GM23338 (cell line): ENCODE results near the gene CCNY. TPM values are rescaled to one million over a fixed set of nuclear protein-coding genes. Genes with fewer than 3 reads are reported as not detected.

ENCODE experiments used
- ATAC-seq: fragments of 200-7000 bp; cut with Tn5 transposase; 3 replicates; pipeline ENCODE4 v1.9.1; 2020
- DNase-seq: peaks from one replicate; pipeline ENCODE4 v3.0.0-alpha.2; 2015; ENCODE audit warnings: low spot score
- H2AFZ ChIP-seq: fragments of 200-600 bp; sonication (generic); 2 replicates; pipeline ENCODE4 v1.8.0; 2016; ENCODE audit warnings: antibody characterized with exemption, mild to moderate bottlenecking, moderate library complexity
- H3F3A ChIP-seq: fragments of 200-600 bp; sonication (generic); replicated peaks from 2 replicates; pipeline ENCODE4 v1.8.0; 2017; ENCODE audit warnings: antibody characterized with exemption, mixed run types, low read depth
- H3K27ac ChIP-seq: fragments of 200-600 bp; sonication (generic); 2 replicates; pipeline ENCODE4 v1.6.1; 2016; ENCODE audit warnings: low read depth
- H3K27me3 ChIP-seq: fragments of 200-600 bp; sonication (generic); 2 replicates; pipeline ENCODE4 v1.8.0; 2016; ENCODE audit warnings: mild to moderate bottlenecking, mixed run types, moderate library complexity; ENCODE audit not compliant: insufficient read depth
- H3K36me3 ChIP-seq: fragments of 200-600 bp; sonication (generic); 2 replicates; pipeline ENCODE4 v1.8.0; 2016; ENCODE audit warnings: mild to moderate bottlenecking; ENCODE audit not compliant: insufficient read depth
- H3K4me1 ChIP-seq: fragments of 200-600 bp; sonication (generic); 2 replicates; pipeline ENCODE4 v1.8.0; 2016; ENCODE audit warnings: mild to moderate bottlenecking, moderate library complexity; ENCODE audit not compliant: insufficient read depth
- H3K4me2 ChIP-seq: fragments of 200-600 bp; sonication (generic); 2 replicates; pipeline ENCODE4 v1.7.1; 2017; ENCODE audit warnings: mixed run types
- H3K4me3 ChIP-seq: fragments of 200-600 bp; sonication (generic); 2 replicates; pipeline ENCODE4 v1.6.1; 2016; ENCODE audit warnings: mixed run types
- H3K79me2 ChIP-seq: fragments of 200-600 bp; sonication (generic); replicated peaks from 2 replicates; pipeline ENCODE4 v1.8.0; 2017; ENCODE audit warnings: mild to moderate bottlenecking; ENCODE audit not compliant: insufficient read depth
- H3K9me2 ChIP-seq: fragments of 200-600 bp; sonication (generic); 2 replicates; pipeline ENCODE4 v1.8.0; 2017; ENCODE audit not compliant: insufficient read depth
- H4K20me1 ChIP-seq: fragments of 200-600 bp; sonication (generic); replicated peaks from 2 replicates; pipeline ENCODE4 v1.8.0; 2017; ENCODE audit warnings: mild to moderate bottlenecking; ENCODE audit not compliant: insufficient read depth
- H3K27ac Mint-ChIP-seq: 2 replicates; pipeline ENCODE4 v1.8.0; 2020; ENCODE audit warnings: inconsistent platforms, mild to moderate bottlenecking, moderate library complexity, mixed read lengths
- H3K27me3 Mint-ChIP-seq: 3 replicates; pipeline ENCODE4 v1.8.0; 2022; ENCODE audit warnings: low read depth, mild to moderate bottlenecking, moderate library complexity, mixed read lengths, inconsistent platforms; ENCODE audit not compliant: insufficient read depth, poor library complexity
- H3K36me3 Mint-ChIP-seq: 3 replicates; pipeline ENCODE4 v1.8.0; 2021; ENCODE audit warnings: low read depth, mild to moderate bottlenecking, inconsistent platforms, moderate library complexity, mixed read lengths
- H3K4me1 Mint-ChIP-seq: 3 replicates; pipeline ENCODE4 v1.8.0; 2020; ENCODE audit warnings: mild to moderate bottlenecking, inconsistent platforms, mixed read lengths
- H3K4me3 Mint-ChIP-seq: 3 replicates; pipeline ENCODE4 v1.8.0; 2021; ENCODE audit warnings: moderate library complexity, mild to moderate bottlenecking, inconsistent platforms, mixed read lengths
- H3K9me3 Mint-ChIP-seq: 3 replicates; pipeline ENCODE4 v1.8.0; 2020; ENCODE audit warnings: moderate library complexity, mild to moderate bottlenecking, inconsistent platforms, mixed read lengths
- CREB1 ChIP-seq: fragments of 250-450 bp; sonication (Bioruptor Pico); IDR thresholded peaks from 2 replicates; pipeline ENCODE4 v1.5.0; 2020; ENCODE audit warnings: low read depth, mild to moderate bottlenecking, moderate library complexity
- ETS1 ChIP-seq: IDR thresholded peaks from 2 replicates; pipeline ENCODE4 v1.6.1; 2016; ENCODE audit warnings: antibody characterized with exemption
- EZH2 ChIP-seq: fragments of 200-600 bp; sonication (generic); IDR thresholded peaks from one replicate; pipeline ENCODE4 v1.8.0; 2017; ENCODE audit warnings: antibody characterized with exemption, mild to moderate bottlenecking, low read depth; ENCODE audit not compliant: unreplicated experiment
- EZH2phosphoT487 ChIP-seq: fragments of 200-600 bp; sonication (generic); IDR thresholded peaks from one replicate; pipeline ENCODE4 v1.8.1; 2018; ENCODE audit warnings: antibody characterized with exemption; ENCODE audit not compliant: unreplicated experiment
- NANOG ChIP-seq: IDR thresholded peaks from 2 replicates; pipeline ENCODE4 v1.6.1; 2016; ENCODE audit warnings: antibody characterized with exemption, borderline replicate concordance
- POLR2AphosphoS5 ChIP-seq: IDR thresholded peaks from 2 replicates; pipeline ENCODE4 v1.6.1; 2016; ENCODE audit warnings: antibody characterized with exemption, low read depth
- REST ChIP-seq: IDR thresholded peaks from one replicate; pipeline ENCODE4 v1.6.1; 2018; ENCODE audit warnings: antibody characterized with exemption; ENCODE audit not compliant: unreplicated experiment
- STAT1 ChIP-seq: IDR thresholded peaks from one replicate; pipeline ENCODE4 v1.6.1; 2016; ENCODE audit warnings: antibody characterized with exemption; ENCODE audit not compliant: unreplicated experiment
- ZNF114 ChIP-seq: fragments of 250-450 bp; sonication (Bioruptor Pico); IDR thresholded peaks from 2 replicates; pipeline ENCODE4 v1.5.0; 2020; ENCODE audit warnings: mild to moderate bottlenecking, moderate library complexity
- ZNF331 ChIP-seq: fragments of 250-450 bp; sonication (Bioruptor Pico); IDR thresholded peaks from 2 replicates; pipeline ENCODE4 v1.5.0; 2020; ENCODE audit warnings: low read depth, mild to moderate bottlenecking, moderate library complexity
- polyA plus RNA-seq: library from polyadenylated mRNA; unstranded; fragments of >200 nt; fragmentation: Nextera tagmentation; extraction: Ambion mirVana; gene quantifications from 2 replicates; pipeline ENCODE4 v1.2.1, GENCODE V29; 2016
- total RNA-seq: library from RNA; depleted of rRNA; stranded (reverse); fragments of >200 nt; shearing (Covaris generic); gene quantifications from 2 replicates; pipeline ENCODE4 v1.2.3, GENCODE V29; 2014
- TF ChIP-seq, protein P1 (sequence below): fragments of 250-450 bp; sonication (Bioruptor Pico); IDR thresholded peaks from 2 replicates; pipeline ENCODE4 v1.5.0; 2020; ENCODE audit warnings: mild to moderate bottlenecking, moderate library complexity
- TF ChIP-seq, protein P2 (sequence below), 2 experiments: fragments of 200-600 bp in 1 of 2; sonication (generic) in 1 of 2; conservative IDR thresholded peaks; 2 replicates each; pipeline versions ENCODE4 v1.5.1 to v1.6.1; 2016 to 2017; ENCODE audit warnings: antibody characterized with exemption in 2 of 2, low read depth in 2 of 2, mild to moderate bottlenecking in 2 of 2, moderate library complexity in 1 of 2

The CCNY gene
- total and polyA plus RNA-seq, 2 experiments from 2014 or later: 14.2 to 29.0 TPM

DNA sequence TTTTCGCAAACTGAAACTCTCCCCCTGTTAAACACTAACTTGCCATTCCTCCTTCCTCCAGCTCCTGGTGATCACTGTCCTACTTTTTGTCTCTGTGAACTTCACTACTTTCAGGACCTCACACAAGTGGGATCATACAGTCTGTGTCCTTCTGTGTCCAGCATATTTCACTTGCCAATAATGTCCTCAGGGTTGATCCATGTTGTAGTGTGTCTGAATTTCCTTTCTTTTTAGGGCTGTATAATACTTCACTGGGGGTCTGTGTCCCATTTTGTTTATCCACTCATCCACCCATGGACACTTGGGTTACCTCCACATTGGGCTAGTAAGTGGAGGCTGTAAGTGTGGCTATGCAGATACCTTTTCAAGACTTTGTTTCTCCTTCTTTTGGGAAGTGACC is 226.1 kb downstream of the CCNY start (continued):
- TF ChIP-seq, protein P1, sequence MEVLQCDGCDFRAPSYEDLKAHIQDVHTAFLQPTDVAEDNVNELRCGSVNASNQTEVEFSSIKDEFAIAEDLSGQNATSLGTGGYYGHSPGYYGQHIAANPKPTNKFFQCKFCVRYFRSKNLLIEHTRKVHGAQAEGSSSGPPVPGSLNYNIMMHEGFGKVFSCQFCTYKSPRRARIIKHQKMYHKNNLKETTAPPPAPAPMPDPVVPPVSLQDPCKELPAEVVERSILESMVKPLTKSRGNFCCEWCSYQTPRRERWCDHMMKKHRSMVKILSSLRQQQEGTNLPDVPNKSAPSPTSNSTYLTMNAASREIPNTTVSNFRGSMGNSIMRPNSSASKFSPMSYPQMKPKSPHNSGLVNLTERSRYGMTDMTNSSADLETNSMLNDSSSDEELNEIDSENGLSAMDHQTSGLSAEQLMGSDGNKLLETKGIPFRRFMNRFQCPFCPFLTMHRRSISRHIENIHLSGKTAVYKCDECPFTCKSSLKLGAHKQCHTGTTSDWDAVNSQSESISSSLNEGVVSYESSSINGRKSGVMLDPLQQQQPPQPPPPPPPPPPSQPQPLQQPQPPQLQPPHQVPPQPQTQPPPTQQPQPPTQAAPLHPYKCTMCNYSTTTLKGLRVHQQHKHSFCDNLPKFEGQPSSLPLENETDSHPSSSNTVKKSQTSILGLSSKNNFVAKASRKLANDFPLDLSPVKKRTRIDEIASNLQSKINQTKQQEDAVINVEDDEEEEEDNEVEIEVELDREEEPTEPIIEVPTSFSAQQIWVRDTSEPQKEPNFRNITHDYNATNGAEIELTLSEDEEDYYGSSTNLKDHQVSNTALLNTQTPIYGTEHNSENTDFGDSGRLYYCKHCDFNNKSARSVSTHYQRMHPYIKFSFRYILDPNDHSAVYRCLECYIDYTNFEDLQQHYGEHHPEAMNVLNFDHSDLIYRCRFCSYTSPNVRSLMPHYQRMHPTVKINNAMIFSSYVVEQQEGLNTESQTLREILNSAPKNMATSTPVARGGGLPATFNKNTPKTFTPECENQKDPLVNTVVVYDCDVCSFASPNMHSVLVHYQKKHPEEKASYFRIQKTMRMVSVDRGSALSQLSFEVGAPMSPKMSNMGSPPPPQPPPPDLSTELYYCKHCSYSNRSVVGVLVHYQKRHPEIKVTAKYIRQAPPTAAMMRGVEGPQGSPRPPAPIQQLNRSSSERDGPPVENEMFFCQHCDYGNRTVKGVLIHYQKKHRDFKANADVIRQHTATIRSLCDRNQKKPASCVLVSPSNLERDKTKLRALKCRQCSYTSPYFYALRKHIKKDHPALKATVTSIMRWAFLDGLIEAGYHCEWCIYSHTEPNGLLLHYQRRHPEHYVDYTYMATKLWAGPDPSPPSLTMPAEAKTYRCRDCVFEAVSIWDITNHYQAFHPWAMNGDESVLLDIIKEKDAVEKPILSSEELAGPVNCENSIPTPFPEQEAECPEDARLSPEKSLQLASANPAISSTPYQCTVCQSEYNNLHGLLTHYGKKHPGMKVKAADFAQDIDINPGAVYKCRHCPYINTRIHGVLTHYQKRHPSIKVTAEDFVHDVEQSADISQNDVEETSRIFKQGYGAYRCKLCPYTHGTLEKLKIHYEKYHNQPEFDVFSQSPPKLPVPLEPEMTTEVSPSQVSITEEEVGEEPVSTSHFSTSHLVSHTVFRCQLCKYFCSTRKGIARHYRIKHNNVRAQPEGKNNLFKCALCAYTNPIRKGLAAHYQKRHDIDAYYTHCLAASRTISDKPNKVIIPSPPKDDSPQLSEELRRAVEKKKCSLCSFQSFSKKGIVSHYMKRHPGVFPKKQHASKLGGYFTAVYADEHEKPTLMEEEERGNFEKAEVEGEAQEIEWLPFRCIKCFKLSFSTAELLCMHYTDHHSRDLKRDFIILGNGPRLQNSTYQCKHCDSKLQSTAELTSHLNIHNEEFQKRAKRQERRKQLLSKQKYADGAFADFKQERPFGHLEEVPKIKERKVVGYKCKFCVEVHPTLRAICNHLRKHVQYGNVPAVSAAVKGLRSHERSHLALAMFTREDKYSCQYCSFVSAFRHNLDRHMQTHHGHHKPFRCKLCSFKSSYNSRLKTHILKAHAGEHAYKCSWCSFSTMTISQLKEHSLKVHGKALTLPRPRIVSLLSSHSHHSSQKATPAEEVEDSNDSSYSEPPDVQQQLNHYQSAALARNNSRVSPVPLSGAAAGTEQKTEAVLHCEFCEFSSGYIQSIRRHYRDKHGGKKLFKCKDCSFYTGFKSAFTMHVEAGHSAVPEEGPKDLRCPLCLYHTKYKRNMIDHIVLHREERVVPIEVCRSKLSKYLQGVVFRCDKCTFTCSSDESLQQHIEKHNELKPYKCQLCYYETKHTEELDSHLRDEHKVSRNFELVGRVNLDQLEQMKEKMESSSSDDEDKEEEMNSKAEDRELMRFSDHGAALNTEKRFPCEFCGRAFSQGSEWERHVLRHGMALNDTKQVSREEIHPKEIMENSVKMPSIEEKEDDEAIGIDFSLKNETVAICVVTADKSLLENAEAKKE (CRISPR knock-in tag): no peak
- TF ChIP-seq POLR2AphosphoS5 (no peak), CREB1 (CRISPR knock-in tag) (no peak), STAT1 (no peak), NANOG (no peak), EZH2phosphoT487 (no peak), EZH2 (no peak), ZNF114 (CRISPR knock-in tag) (no peak)

DNA sequence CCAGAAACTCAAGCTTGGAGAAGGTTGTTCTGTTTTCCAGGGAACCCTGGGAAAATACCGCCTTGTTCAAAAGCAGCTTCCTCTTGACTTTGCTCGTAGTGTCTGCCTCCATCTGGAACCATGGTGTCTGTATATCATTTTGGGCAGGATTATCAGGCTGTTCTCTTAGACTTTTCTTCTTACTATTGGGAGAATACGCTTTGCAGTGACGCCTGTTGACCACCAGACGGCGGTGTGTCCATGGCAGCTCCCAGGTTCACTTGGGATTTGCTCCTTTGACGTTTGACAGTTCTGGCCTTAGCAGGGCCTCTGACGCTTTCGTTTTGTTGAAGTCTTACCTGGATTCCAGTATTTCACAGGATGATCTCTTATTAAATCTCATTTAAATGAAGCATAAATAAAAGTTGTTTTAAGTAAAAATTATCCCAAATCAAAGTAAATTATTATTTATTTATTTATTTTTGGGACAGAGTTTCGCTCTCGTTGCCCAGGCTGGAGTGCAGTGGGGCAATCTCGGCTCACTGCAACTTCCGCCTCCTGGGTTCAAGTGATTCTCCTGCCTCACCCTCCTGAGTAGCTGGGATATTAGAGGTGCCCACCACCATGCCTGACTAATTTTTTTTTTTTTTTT is 227.1 kb downstream of the CCNY start:
- no peaks in the 10 kb centered on the region for H3K36me3 ChIP-seq
- no peaks in the 10 kb centered on the region for H3K27me3 ChIP-seq
- no peaks in the 10 kb centered on the region for H3F3A ChIP-seq
- no peaks in the 10 kb centered on the region; the same call in 2 of the 3 replicates for H3K4me1 Mint-ChIP-seq
- no peaks in the 10 kb centered on the region for H3K9me3 Mint-ChIP-seq
- no peaks in the 10 kb centered on the region for H3K4me1 ChIP-seq
- H4K20me1 ChIP-seq: no peaks in the 10 kb centered on the region; the same call in 1 of the 2 replicates
- ATAC-seq (peak; percentile 73), DNase-seq (peak; percentile 82)
- no peak overlapping the region for H3K27ac Mint-ChIP-seq
- peaks cover 11% of the 10 kb centered on the region for H3K36me3 Mint-ChIP-seq
- H3K27me3 Mint-ChIP-seq: peaks cover 5% of the 10 kb centered on the region
- H2AFZ ChIP-seq: no peak overlapping the region
- no peak overlapping the region for H3K27ac ChIP-seq
- no peak overlapping the region for H3K4me2 ChIP-seq
- no peak for TF ChIP-seq EZH2phosphoT487
- TF ChIP-seq, protein P2, sequence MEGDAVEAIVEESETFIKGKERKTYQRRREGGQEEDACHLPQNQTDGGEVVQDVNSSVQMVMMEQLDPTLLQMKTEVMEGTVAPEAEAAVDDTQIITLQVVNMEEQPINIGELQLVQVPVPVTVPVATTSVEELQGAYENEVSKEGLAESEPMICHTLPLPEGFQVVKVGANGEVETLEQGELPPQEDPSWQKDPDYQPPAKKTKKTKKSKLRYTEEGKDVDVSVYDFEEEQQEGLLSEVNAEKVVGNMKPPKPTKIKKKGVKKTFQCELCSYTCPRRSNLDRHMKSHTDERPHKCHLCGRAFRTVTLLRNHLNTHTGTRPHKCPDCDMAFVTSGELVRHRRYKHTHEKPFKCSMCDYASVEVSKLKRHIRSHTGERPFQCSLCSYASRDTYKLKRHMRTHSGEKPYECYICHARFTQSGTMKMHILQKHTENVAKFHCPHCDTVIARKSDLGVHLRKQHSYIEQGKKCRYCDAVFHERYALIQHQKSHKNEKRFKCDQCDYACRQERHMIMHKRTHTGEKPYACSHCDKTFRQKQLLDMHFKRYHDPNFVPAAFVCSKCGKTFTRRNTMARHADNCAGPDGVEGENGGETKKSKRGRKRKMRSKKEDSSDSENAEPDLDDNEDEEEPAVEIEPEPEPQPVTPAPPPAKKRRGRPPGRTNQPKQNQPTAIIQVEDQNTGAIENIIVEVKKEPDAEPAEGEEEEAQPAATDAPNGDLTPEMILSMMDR (conservative IDR thresholded peaks at IDR 0.05; ENCODE audit: low read depth in 2 of 2): peak; percentile 97 to 100
- TF ChIP-seq ZNF331: no peak
- no peak for TF ChIP-seq REST
- TF ChIP-seq ETS1: no peak
- no peak for TF ChIP-seq CREB1 (CRISPR knock-in tag)
- no peak overlapping the region for H3K4me3 Mint-ChIP-seq
- no peaks in the 10 kb centered on the region for H3K9me2 ChIP-seq
- H3K4me3 ChIP-seq: no peak overlapping the region
- H3K79me2 ChIP-seq: no peaks in the 10 kb centered on the region
